GM20431 (cell line): ENCODE measurements around the gene C9.
"Not testable (repeated sequence)": the region's sequence is repeated elsewhere in the genome, so short reads cannot be mapped to it uniquely, and the experiment has no call there.

Experiments used
- in situ Hi-C: fragments of 300-500 bp; cut with MseI, MboI; formaldehyde crosslinking; loops from one replicate; pipeline ENCODE4 v1.15.0; 2020; ENCODE audit warnings: low sequenced_read_pairs; ENCODE audit not compliant: unreplicated experiment

C9 gene

GRCh38 chr5:39337252-39337915 lies 26.9 kb downstream of the C9 start:
- in situ Hi-C loops, result no loop called here

GRCh38 chr5:39334296-39334695 lies 30.0 kb downstream of the C9 start:
- in situ Hi-C loops, result not testable (repeated sequence)

- in situ Hi-C loops, result no loop called here
These were observed 31.2 kb downstream of the C9 start for GRCh38 chr5:39333104-39333503.

- in situ Hi-C loops, result no loop called here
These were observed 32.4 kb downstream of the C9 start for GRCh38 chr5:39331861-39332381.

GRCh38 chr5:39328731-39329130 lies 35.6 kb downstream of the C9 start:
- in situ Hi-C loops, result no loop called here

- in situ Hi-C loops, result no loop called here
These were observed 40.8 kb downstream of the C9 start for GRCh38 chr5:39323542-39323941.

GRCh38 chr5:39319395-39319794 lies 44.9 kb downstream of the C9 start:
- in situ Hi-C loops, result no loop called here

GRCh38 chr5:39316464-39316863 lies 47.8 kb downstream of the C9 start:
- in situ Hi-C loops, result not testable (repeated sequence)

GRCh38 chr5:39315995-39316394 lies 48.3 kb downstream of the C9 start:
- in situ Hi-C loops, result no loop called here

GRCh38 chr5:39314591-39314990 lies 49.7 kb downstream of the C9 start:
- in situ Hi-C loops, result no loop called here

GRCh38 chr5:39309534-39309933 lies 54.8 kb downstream of the C9 start:
- in situ Hi-C loops, result no loop called here

GRCh38 chr5:39302472-39302871 lies 61.8 kb downstream of the C9 start:
- in situ Hi-C loops, result no loop called here

- in situ Hi-C loops, result no loop called here
These were observed 62.9 kb downstream of the C9 start for GRCh38 chr5:39301406-39301805.

- in situ Hi-C loops, result no loop called here
These were observed 64.3 kb downstream of the C9 start for GRCh38 chr5:39299962-39300361.

GRCh38 chr5:39294736-39295135 lies 69.6 kb downstream of the C9 start:
- in situ Hi-C loops, result no loop called here

GRCh38 chr5:39284552-39284951 lies 79.7 kb downstream of the C9 start:
- in situ Hi-C loops, result no loop called here

- in situ Hi-C loops, result no loop called here
These were observed 81.0 kb downstream of the C9 start for GRCh38 chr5:39283231-39283818.

- in situ Hi-C loops, result no loop called here
These were observed 81.7 kb downstream of the C9 start for GRCh38 chr5:39282561-39282960.

GRCh38 chr5:39275865-39276264 lies 88.4 kb downstream of the C9 start:
- in situ Hi-C loops, result not testable (repeated sequence)

- in situ Hi-C loops, result no loop called here
These were observed 89.8 kb downstream of the C9 start for GRCh38 chr5:39274398-39275085.

GRCh38 chr5:39273314-39273954 lies 90.9 kb downstream of the C9 start:
- in situ Hi-C loops, result no loop called here
